WI38 (cell line): Measurements from ENCODE around the gene HIPK1.

Source experiments
- H3K4me3 ChIP-seq: 2 replicates; pipeline ENCODE4 v1.5.1; 2011; ENCODE audit warnings: low read depth, mild to moderate bottlenecking, control low read depth, low read length
- CTCF ChIP-seq: IDR thresholded peaks from 2 replicates; pipeline ENCODE4 v1.5.1; 2012; ENCODE audit warnings: low read depth, mild to moderate bottlenecking, control low read depth, low read length

HIPK1 gene

DNA sequence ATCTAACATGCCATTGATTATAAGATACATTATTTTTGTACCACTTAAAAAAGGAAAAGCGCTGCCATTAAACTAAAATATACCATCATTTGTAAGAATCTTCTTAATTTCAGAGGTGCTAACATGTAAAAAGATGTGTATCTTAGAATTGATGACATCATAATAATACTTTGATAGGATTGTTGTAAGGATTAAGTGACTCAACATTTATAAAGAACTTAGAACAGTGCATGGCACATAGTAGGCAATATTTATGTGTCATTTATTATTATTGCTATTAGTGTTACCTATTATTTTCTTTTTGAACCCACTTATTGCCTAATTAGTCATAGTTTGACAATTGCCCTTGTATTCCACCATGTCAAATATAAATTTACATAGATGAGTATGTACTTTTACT, 21.8 kb downstream of the HIPK1 start:
- TF ChIP-seq CTCF, result no peak
- H3K4me3 ChIP-seq, result no peak overlapping the region

DNA sequence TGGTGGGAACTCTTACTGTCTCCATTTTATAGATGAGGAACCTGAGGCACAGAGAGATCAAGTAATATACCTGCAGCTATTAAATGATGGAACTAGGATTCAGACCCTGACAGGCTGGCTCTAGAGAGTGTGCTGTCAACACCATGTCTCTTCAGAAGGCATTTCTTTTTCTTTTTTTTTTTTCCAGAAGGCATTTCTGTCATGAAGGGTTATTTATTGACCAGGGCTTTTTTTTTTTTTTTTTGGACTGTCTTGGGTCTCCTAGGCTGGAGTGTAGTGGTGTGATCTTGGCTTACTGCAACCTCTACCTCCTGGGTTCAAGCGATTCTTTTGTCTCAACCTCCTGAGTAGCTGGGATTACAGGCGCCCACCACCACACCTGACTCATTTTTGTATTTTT, 22.6 kb downstream of the HIPK1 start:
- no peak for TF ChIP-seq CTCF
- H3K4me3 ChIP-seq, result no peak overlapping the region

GRCh38 chr1:113957984-113958383, 28.9 kb downstream of the HIPK1 start:
- H3K4me3 ChIP-seq, result no peak overlapping the region
- no peak for TF ChIP-seq CTCF

GRCh38 chr1:113958691-113959090, 29.6 kb downstream of the HIPK1 start:
- no peak overlapping the region for H3K4me3 ChIP-seq

DNA sequence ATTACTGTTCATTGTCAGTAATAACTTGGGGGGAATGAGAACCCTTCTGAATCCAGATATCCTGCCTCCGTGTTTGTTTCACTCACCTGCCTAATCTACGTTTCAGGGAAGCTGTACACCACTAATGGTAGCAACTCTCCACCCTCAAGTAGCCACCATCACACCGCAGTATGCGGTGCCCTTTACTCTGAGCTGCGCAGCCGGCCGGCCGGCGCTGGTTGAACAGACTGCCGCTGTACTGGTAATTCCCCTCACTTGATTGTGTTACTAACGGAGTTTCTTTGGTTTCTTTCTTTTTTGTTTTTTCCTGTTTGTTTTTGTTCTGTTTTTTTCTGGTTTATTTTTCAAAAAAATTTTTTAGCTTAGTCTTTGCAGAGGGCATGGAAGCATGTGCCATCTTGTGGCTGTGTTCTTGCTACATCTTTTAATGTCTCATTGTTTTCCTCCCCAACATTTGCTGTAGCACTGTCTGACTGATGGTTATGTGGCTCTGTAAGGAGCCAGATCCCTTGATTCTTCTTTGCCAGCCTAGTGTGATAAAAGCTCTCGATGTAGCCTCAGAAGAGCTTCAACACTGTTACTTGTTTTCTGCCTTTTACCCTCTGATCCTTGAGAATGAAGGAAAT, 34.3 kb downstream of the HIPK1 start:
- no peak overlapping the region for H3K4me3 ChIP-seq
- TF ChIP-seq CTCF, result no peak

More at GRCh38 chr1:113958691-113959090, 29.6 kb downstream of the HIPK1 start:
- no peak for TF ChIP-seq CTCF

GRCh38 chr1:113965703-113966412, 36.7 kb downstream of the HIPK1 start:
- no peak for TF ChIP-seq CTCF
- H3K4me3 ChIP-seq, result no peak overlapping the region

GRCh38 chr1:113972954-113973353, 43.8 kb downstream of the HIPK1 start:
- H3K4me3 ChIP-seq, result no peak overlapping the region
- no peak for TF ChIP-seq CTCF
